Glutamatergic neuron (in vitro differentiated cells): ENCODE measurements around the gene GREB1. TPM values are rescaled to one million over a fixed set of nuclear protein-coding genes. Genes with fewer than 3 reads are reported as not detected.

Source experiments
- DNase-seq: peaks from one replicate; pipeline ENCODE4 v3.0.0; 2022
- H3K27ac Mint-ChIP-seq: one replicate; pipeline ENCODE4 v1.8.0; 2020; ENCODE audit warnings: mild to moderate bottlenecking, mixed read lengths, inconsistent platforms; ENCODE audit not compliant: unreplicated experiment
- H3K27me3 Mint-ChIP-seq: one replicate; pipeline ENCODE4 v1.8.0; 2020; ENCODE audit warnings: mild to moderate bottlenecking, moderate library complexity, mixed read lengths, inconsistent platforms; ENCODE audit not compliant: unreplicated experiment
- H3K36me3 Mint-ChIP-seq: one replicate; pipeline ENCODE4 v1.8.0; 2020; ENCODE audit warnings: mild to moderate bottlenecking, mixed read lengths, inconsistent platforms; ENCODE audit not compliant: unreplicated experiment
- H3K4me1 Mint-ChIP-seq: one replicate; pipeline ENCODE4 v1.8.0; 2020; ENCODE audit warnings: mild to moderate bottlenecking, low read depth, mixed read lengths, inconsistent platforms; ENCODE audit not compliant: unreplicated experiment
- H3K4me3 Mint-ChIP-seq: one replicate; pipeline ENCODE4 v1.8.0; 2020; ENCODE audit warnings: mild to moderate bottlenecking, mixed read lengths, inconsistent platforms; ENCODE audit not compliant: unreplicated experiment
- H3K9me3 Mint-ChIP-seq: one replicate; pipeline ENCODE4 v1.8.0; 2020; ENCODE audit warnings: mild to moderate bottlenecking, moderate library complexity, mixed read lengths, inconsistent platforms; ENCODE audit not compliant: unreplicated experiment
- CTCF ChIP-seq: fragments of 200-600 bp; sonication (generic); IDR thresholded peaks from one replicate; pipeline ENCODE4 v1.5.0; 2021; ENCODE audit not compliant: partially characterized antibody, unreplicated experiment
- total RNA-seq: library from RNA; stranded (reverse); fragmentation: NEBNext Ultra II Directional; extraction: Animal tissue kit (Norgen Biotek cat#: 25700); gene quantifications from one replicate; pipeline ENCODE4 v1.2.1, GENCODE V29; 2021; ENCODE audit not compliant: unreplicated experiment

GREB1 gene
- total RNA-seq, 1 donor from 2014 or later, result 134 TPM

- Mint-ChIP-seq H3K36me3 (peaks cover 14% of the 10 kb centered on the region), H3K27me3 (peaks cover 2% of the 10 kb centered on the region), H3K4me1 (no peaks in the 10 kb centered on the region), H3K9me3 (peaks cover 7% of the 10 kb centered on the region), H3K27ac (no peak overlapping the region), H3K4me3 (peak overlapping the region; percentile 6)
- DNase-seq, result no peak
- no peak for TF ChIP-seq CTCF
Observed at GRCh38 chr2:11661891-11662435, 128.1 kb downstream of the GREB1 start.

- DNase-seq, result no peak
- H3K4me3 Mint-ChIP-seq, result no peak overlapping the region
- peaks cover 2% of the 10 kb centered on the region for H3K27me3 Mint-ChIP-seq
- TF ChIP-seq CTCF, result no peak
- H3K4me1 Mint-ChIP-seq, result no peaks in the 10 kb centered on the region
- H3K27ac Mint-ChIP-seq, result no peak overlapping the region
- peaks cover 7% of the 10 kb centered on the region for H3K9me3 Mint-ChIP-seq
- H3K36me3 Mint-ChIP-seq, result peaks cover 14% of the 10 kb centered on the region
Observed at GRCh38 chr2:11662882-11663281, 129.0 kb downstream of the GREB1 start.

GRCh38 chr2:11663427-11663826, 129.6 kb downstream of the GREB1 start:
- no peak overlapping the region for H3K4me3 Mint-ChIP-seq
- no peak for TF ChIP-seq CTCF
- peaks cover 7% of the 10 kb centered on the region for H3K9me3 Mint-ChIP-seq
- peaks cover 15% of the 10 kb centered on the region for H3K36me3 Mint-ChIP-seq
- H3K27ac Mint-ChIP-seq, result no peak overlapping the region
- H3K4me1 Mint-ChIP-seq, result no peaks in the 10 kb centered on the region
- DNase-seq, result no peak
- H3K27me3 Mint-ChIP-seq, result peaks cover 4% of the 10 kb centered on the region

GRCh38 chr2:11665028-11665427, 131.2 kb downstream of the GREB1 start:
- TF ChIP-seq CTCF, result no peak
- no peak overlapping the region for H3K27ac Mint-ChIP-seq
- H3K4me1 Mint-ChIP-seq, result no peaks in the 10 kb centered on the region
- H3K9me3 Mint-ChIP-seq, result peaks cover 7% of the 10 kb centered on the region
- H3K27me3 Mint-ChIP-seq, result peaks cover 4% of the 10 kb centered on the region
- H3K36me3 Mint-ChIP-seq, result peaks cover 19% of the 10 kb centered on the region
- H3K4me3 Mint-ChIP-seq, result no peak overlapping the region
- DNase-seq, result no peak

GRCh38 chr2:11665510-11666362, 131.9 kb downstream of the GREB1 start:
- Mint-ChIP-seq H3K27me3 (peaks cover 8% of the 10 kb centered on the region), H3K27ac (no peak overlapping the region), H3K4me1 (no peaks in the 10 kb centered on the region), H3K4me3 (no peak overlapping the region), H3K36me3 (peaks cover 23% of the 10 kb centered on the region), H3K9me3 (peaks cover 7% of the 10 kb centered on the region)
- TF ChIP-seq CTCF, result no peak
- no peak for DNase-seq
